ENCODE measurements around the gene ABCC4.

The ABCC4 gene

DNA sequence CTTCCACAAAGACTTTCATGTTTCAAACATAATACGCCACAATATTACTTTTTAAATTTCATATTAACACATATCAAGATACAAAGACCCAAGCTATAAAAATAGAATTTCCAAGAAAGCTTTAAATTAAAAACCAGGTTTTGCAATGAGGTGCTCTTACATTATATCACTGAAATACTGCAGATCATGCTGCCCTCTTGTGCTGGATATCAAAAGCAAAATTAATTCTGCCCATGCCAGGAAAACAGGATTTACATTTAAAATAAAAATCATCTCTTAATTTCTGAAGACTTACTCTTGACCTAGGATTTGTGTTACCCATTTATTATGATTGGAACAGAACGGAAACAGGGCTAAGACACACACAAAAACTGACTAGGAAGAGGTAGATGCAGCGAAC, 145.0 kb downstream of the ABCC4 start:
- no peak for DNase-seq (ENCODE audit: low spot score)

- no peak for DNase-seq (ENCODE audit: low spot score)
These were observed 145.7 kb downstream of the ABCC4 start for GRCh38 chr13:95155504-95155903.

- no peak for DNase-seq (ENCODE audit: low spot score)
These were observed 146.2 kb downstream of the ABCC4 start for GRCh38 chr13:95155093-95155492.

- DNase-seq (ENCODE audit: low spot score) = no peak
These were observed 146.8 kb downstream of the ABCC4 start for GRCh38 chr13:95154413-95154886.

DNA sequence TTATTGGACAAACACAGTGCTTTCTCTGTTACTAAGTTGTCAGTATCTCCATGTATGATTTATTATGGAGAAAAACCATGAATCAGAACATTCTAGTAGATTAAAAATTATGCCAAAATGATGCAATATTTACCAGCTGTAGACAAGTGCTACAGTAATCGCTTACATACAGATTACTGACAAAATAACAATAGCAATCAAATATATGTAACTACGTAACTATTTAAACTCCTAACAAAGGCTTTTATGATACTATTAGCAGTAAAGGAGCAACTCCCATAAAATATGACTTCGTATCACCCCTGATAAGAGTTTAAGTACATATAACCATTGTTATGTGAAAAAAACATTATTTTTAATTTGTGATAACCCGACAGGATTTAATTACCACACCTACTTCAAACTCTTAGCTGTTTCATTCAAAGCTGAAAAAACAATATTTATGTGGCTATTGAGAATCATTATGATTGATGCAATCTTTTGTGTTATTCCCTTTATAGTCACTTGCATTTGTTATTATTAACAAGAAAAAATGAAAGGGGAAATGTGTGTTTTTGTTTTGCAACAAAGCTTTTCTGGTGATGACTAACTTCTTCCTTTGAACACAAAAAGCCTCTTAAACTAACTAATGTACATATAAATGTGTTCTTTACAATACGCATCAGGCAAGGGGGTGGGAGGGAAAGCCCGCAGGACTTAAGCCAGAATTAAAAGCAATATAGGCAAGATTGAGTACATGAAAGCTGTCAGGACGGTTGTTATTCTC, 147.4 kb downstream of the ABCC4 start:
- DNase-seq (ENCODE audit: low spot score) = no peak

DNA sequence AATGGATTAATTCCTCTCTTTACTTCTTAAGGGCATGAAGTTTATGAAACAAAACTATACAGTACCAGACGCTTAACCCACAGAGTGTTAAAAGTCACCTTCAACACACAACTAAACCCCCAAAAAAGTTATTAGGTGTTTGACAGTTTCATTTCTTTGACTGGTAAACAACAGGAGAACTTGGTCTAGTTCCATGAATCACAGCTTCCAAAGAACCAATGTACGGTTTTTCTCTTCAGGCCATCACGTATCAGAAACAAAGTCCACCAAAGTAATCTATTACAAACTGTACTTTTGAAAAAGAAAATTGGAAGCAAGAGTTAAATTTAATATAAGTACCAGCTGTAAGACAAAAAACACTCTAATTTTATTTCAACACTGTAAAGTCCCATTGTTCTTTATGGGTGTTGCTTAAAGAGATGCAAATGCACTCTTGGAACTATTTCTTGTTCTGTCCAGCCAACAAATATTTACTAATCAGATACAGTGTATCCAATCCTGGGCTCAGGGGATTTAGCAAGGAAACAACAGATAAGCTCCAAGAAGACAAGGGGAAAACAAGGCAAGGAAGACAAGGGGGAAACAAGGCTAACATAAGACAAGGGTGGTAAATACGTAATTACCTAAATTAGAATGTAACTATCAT, 149.2 kb downstream of the ABCC4 start:
- DNase-seq (ENCODE audit: low spot score) = no peak

DNA sequence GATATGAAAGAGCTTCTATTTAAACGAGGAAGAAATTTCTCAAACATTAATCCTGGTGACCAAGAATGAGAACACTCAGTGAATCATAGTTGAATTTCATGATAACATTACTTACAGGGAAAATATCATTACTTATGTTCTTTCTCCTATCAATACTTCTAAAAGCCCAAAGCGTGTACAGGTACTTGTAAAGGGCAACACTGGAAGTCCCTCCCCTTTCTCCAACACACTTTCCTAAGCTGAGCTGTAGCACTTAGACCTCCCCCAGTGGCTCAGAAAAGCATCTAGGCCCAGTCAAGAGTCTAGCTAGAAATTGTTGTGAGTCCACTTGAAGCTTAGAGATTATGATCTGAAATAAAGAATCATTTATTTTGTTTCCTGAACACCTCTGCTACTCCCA, 150.7 kb downstream of the ABCC4 start:
- no peak for DNase-seq (ENCODE audit: low spot score)

DNA sequence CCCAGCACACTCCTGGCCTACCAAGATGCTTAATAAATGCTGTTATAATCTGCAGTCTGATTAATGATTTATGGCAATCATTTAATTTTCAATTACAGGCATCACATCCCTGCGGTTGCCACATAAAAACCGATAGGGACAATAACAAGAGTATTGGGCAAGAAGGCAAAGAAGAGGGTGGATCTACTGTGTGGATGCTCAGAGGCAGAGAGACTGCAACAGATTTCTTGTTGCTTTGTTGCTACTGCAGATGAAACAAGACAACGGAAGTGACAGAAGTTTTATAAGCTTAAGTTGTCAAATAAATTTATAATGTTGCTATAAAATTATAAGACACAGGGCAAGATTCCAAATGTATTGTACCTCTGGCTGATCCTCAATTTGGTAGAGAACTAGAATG, 154.8 kb downstream of the ABCC4 start:
- DNase-seq (ENCODE audit: low spot score) = no peak

DNA sequence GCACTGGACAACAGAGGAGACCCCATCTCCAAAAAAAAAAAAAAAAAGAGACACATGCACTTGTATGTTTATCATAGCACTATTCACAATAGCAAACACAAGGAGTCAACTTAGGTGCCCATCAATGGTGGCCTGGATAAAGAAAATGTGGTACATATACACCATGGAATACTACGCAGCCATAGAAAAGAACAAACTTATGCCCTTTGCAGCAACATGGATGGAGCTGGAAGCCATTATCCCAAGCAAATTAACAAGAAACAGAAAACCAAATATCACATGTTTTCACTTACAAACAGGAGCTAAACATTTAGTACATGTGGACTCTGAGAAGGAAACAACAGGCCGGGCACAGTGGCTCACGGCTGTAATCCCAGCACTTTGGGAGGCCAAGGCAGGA, 155.7 kb downstream of the ABCC4 start:
- no peak for DNase-seq (ENCODE audit: low spot score)

- DNase-seq (ENCODE audit: low spot score) = no peak
These were observed 160.7 kb downstream of the ABCC4 start for GRCh38 chr13:95140502-95140901.

GRCh38 chr13:95138876-95139585, 162.2 kb downstream of the ABCC4 start:
- DNase-seq (ENCODE audit: low spot score) = no peak

- no peak for DNase-seq (ENCODE audit: low spot score)
These were observed 164.2 kb downstream of the ABCC4 start for GRCh38 chr13:95137096-95137495.

DNA sequence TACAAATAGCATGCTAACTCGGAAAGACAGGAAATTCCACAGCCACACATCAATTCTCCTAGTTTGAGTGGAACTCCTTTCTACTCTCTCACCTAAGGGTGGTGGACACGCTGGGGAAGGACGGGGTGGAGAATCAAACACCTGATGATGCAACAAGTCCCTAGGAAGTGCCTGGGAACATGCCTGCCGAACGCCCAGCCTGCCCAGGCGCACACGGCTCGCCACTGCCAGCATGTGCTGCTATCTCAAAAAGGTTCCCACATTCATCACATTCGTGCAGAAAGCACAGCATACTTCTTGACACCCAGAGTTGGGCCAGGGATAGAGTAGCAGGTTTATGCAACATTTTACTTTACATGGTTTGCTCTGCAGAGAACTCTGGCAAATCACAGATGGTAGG, 164.6 kb downstream of the ABCC4 start:
- DNase-seq (ENCODE audit: low spot score) = no peak

DNA sequence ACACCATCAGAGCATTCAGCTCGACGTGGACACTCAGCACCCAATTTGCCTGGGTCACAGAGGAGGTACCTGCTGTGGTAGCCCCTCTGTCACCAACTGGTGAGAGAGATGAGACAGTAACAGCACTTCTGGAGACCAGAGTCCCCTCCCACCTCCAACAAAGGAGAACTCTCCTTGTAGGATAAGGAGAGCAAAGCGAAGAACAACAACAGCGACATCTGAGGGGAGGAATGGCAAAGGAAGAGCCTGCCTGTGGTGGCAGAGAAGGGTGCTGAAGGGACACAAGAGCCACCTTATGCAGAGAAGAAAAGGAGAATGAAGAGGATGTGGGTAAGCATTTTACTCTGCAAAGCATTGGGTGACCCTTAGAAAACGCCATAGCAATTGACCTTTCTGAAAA, 167.8 kb downstream of the ABCC4 start:
- DNase-seq (ENCODE audit: low spot score) = no peak

DNA sequence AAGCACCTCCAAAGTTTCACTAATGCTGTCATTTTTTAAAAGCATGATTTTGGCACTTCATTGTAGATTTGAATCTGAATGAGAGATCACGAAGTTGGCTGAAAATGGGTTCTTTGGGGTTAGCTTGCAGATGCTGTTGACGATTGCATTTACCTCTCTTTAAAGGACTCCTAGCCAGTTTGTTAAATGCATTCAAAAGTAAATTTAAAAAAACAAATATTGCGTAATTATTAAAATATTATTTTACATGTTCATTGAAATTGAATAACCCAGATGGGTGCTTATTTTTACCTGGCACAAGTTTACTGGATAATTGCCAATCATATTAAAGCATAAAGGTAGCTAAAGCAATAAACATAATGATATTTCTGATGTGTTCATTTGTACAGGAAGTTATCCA, 172.2 kb downstream of the ABCC4 start:
- no peak for DNase-seq (ENCODE audit: low spot score)

- DNase-seq (ENCODE audit: low spot score) = no peak
These were observed 173.1 kb downstream of the ABCC4 start for GRCh38 chr13:95128045-95128643.

GRCh38 chr13:95124959-95125358, 176.3 kb downstream of the ABCC4 start:
- DNase-seq (ENCODE audit: low spot score) = no peak

GRCh38 chr13:95123726-95124125, 177.5 kb downstream of the ABCC4 start:
- DNase-seq (ENCODE audit: low spot score) = no peak

DNA sequence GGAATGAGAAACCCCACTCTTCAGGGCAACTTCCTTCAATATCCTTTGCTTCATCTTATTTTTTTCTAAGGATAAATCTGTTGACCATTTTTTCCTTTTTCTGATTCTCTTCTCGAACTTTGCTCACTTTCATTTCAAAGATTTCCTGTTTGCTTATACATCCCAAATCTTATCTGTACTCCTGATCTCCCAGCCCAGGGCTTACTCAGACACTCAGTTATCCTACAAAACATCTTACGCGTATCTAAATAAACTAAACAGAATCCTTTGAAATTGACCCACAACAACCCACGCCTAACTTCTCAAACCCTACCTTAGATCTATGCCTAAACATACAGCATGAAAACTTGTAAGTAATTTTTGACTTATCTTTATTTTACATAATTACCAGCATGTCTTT, 179.2 kb downstream of the ABCC4 start:
- DNase-seq (ENCODE audit: low spot score) = no peak

GRCh38 chr13:95121516-95121915, 179.7 kb downstream of the ABCC4 start:
- DNase-seq (ENCODE audit: low spot score) = no peak

DNA sequence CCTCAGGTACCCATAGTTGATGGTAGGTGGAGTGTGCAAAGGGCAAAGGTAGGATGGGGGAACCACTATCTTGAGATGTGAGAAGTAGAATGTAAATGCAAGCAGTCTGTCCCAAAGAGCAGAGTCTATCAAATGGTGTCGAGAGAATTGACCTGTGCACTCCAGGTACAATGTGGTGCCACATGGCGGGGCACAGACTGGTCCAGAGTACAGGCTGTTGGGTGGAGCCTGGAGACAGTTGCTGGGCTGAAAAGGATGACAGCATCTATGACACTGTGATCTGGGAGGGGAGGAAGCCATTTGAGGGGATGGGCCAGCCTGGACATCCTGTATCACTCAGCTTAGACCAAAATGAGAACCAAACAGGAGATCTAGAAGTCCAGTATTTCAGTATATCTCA, 180.6 kb downstream of the ABCC4 start:
- no peak for DNase-seq (ENCODE audit: low spot score)

DNA sequence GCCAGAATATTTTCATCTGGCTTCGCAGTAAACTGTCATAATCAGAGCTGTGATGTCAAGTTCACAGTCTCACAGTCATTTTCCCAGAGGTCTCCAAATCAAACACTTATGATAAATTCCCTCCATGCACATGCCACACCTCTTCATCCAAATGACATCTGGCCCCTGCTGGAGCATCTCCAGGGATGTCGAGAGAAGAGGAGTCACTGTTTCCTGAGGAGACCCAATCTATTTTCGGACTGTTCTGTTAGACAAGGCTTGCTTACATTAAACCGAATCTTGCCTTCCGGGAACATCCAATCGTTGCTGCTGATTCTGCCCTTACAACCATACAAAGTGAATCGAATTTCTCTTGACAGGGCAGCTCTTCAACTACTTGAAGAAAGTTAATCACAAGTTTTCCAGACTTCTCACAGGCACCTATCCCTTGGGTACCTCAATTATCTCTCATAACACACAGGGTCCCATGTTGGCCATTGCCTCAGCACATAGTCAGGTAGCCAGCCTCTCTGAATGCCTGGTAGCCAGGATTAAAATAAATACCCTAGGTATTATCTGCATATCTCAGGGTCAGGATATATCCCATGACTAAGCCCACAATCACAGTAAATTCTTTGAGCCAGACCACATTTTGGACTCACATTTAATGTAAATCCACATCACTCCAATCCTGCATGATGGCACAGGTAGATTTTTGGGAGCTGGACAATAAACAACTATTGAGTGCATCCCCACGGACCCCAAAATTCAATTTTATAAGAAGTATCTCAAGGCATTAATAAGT, 182.5 kb downstream of the ABCC4 start:
- no peak for DNase-seq (ENCODE audit: low spot score)

Measured in CD4-positive, alpha-beta T cell treated with Interleukin-6 at 100 ng/mL for 8 hours (primary cell).